ENCODE results near the gene MAP7.

- no peak for TF ChIP-seq CTCF (IDR thresholded peaks at IDR 0.05)
- no peak for TF ChIP-seq POLR2A (IDR thresholded peaks at IDR 0.05)
Observed at GRCh38 chr6:136491754-136492153, 58.5 kb downstream of the MAP7 start.
